Endothelial cell of umbilical vein (primary cell): ENCODE measurements around the gene MEN1. TPM values are rescaled to one million over a fixed set of nuclear protein-coding genes. Genes with fewer than 3 reads are reported as not detected.

Experiments
- BruUV-seq: library from RNA; stranded (reverse); fragments of 400-500 nt; replicated peaks from 2 replicates; lab custom pipeline; 2021; lab: Mats Ljungman, UMichigan
- CTCF ChIA-PET: fragments of 300-600, 350-600 bp; sonication (Branson Sonifier 250); formaldehyde crosslinking; loops from one replicate; lab custom pipeline; 2021; ENCODE audit warnings: antibody characterized with exemption, inconsistent platforms; lab: Charles Lee
- POLR2A ChIA-PET: fragments of 300-600, 350-600 bp; sonication (Branson Sonifier 250); formaldehyde crosslinking; loops from one replicate; lab custom pipeline; 2021; ENCODE audit warnings: antibody characterized with exemption, inconsistent platforms; lab: Charles Lee
- DNase-seq: peaks from one replicate; pipeline ENCODE4 v3.0.0-alpha.2; 2011; ENCODE audit warnings: low read depth, low spot score
- FAIRE-seq: peaks from 2 replicates; lab custom pipeline; 2011; peaks lifted over from hg19 to GRCh38; lab: Jason Lieb, UNC
- H2AFZ ChIP-seq: 2 replicates; pipeline ENCODE4 v1.6.0; 2012; ENCODE audit warnings: low read depth, low read length, control low read depth, inconsistent platforms
- H3K27ac ChIP-seq: 2 replicates; pipeline ENCODE4 v1.5.1; 2011; ENCODE audit warnings: low read depth, mild to moderate bottlenecking, control low read depth, low read length, moderate library complexity; ENCODE audit not compliant: insufficient read depth
- H3K27me3 ChIP-seq, 2 experiments: 2 replicates each; pipeline versions ENCODE4 v1.6.0 to v1.6.1; 2011; ENCODE audit warnings: low read length in 2 of 2, mixed read lengths in 1 of 2; ENCODE audit not compliant: control insufficient read depth in 2 of 2, insufficient read depth in 2 of 2
- H3K36me3 ChIP-seq, 2 experiments: 2 replicates in 1 of 2; 3 replicates in 1 of 2; pipeline ENCODE4 v1.5.1; 2011; ENCODE audit warnings: low read length in 2 of 2, mild to moderate bottlenecking in 1 of 2, moderate library complexity in 1 of 2; ENCODE audit not compliant: control insufficient read depth in 2 of 2, insufficient read depth in 2 of 2; ENCODE audit errors: extremely low read depth in 1 of 2
- H3K4me1 ChIP-seq: 3 replicates; pipeline ENCODE4 v1.5.1; 2011; ENCODE audit warnings: mild to moderate bottlenecking, low read length; ENCODE audit not compliant: control insufficient read depth, insufficient read depth; ENCODE audit errors: extremely low read depth
- H3K4me2 ChIP-seq: 2 replicates; pipeline ENCODE4 v1.6.1; 2011; ENCODE audit warnings: low read length, control low read depth, mixed read lengths; ENCODE audit not compliant: insufficient read depth
- H3K4me3 ChIP-seq, 3 experiments: fragments of 200-600 bp in 1 of 3; sonication (generic), shearing (Covaris generic) in 1 of 3; replicated peaks in 1 of 3; 2 replicates each; pipeline ENCODE4 v1.5.1; 2011 to 2016; ENCODE audit warnings: control low read depth in 3 of 3, low read length in 3 of 3, mild to moderate bottlenecking in 2 of 3, inconsistent platforms in 1 of 3, low read depth in 1 of 3, moderate library complexity in 1 of 3; ENCODE audit not compliant: insufficient read depth in 1 of 3
- H3K79me2 ChIP-seq: 2 replicates; pipeline ENCODE4 v1.6.0; 2012; ENCODE audit warnings: low read length, inconsistent platforms; ENCODE audit not compliant: control insufficient read depth, insufficient read depth
- H3K9ac ChIP-seq: replicated peaks from 2 replicates; pipeline ENCODE3; 2011; ENCODE audit warnings: low read length, control low read depth; ENCODE audit not compliant: insufficient read depth; ENCODE audit errors: extremely low read depth
- H3K9me1 ChIP-seq: replicated peaks from 3 replicates; pipeline ENCODE4 v1.6.0; 2011; ENCODE audit warnings: mild to moderate bottlenecking, low read length; ENCODE audit not compliant: control insufficient read depth, insufficient read depth; ENCODE audit errors: extremely low read depth
- H3K9me3 ChIP-seq: replicated peaks from 2 replicates; pipeline ENCODE4 v1.5.1; 2012; ENCODE audit warnings: low read length, inconsistent platforms; ENCODE audit not compliant: control insufficient read depth, insufficient read depth
- H4K20me1 ChIP-seq: replicated peaks from 2 replicates; pipeline ENCODE3; 2011; ENCODE audit warnings: mild to moderate bottlenecking, low read length; ENCODE audit not compliant: control insufficient read depth, insufficient read depth; ENCODE audit errors: extremely low read depth
- CTCF ChIP-seq, 2 donors: IDR thresholded peaks; 1 replicate in 1 of 2; 2 replicates in 1 of 2; pipeline ENCODE4 v1.5.1; 2011; ENCODE audit warnings: low read length in 2 of 2, mild to moderate bottlenecking in 2 of 2, moderate library complexity in 2 of 2, control low read depth in 1 of 2, inconsistent platforms in 1 of 2, low read depth in 1 of 2; ENCODE audit not compliant: insufficient read depth in 1 of 2; ENCODE audit errors: extremely low read depth in 1 of 2
- EZH2 ChIP-seq: IDR thresholded peaks from 2 replicates; pipeline ENCODE4 v1.6.1; 2012; ENCODE audit warnings: borderline replicate concordance, low read depth, mild to moderate bottlenecking, moderate library complexity, low read length, inconsistent platforms; ENCODE audit not compliant: severe bottlenecking
- FOS ChIP-seq: IDR thresholded peaks from 2 replicates; pipeline ENCODE4 v1.6.1; 2011; ENCODE audit warnings: mild to moderate bottlenecking, low read length, moderate library complexity, borderline replicate concordance; ENCODE audit not compliant: insufficient read depth
- GATA2 ChIP-seq: IDR thresholded peaks from 2 replicates; pipeline ENCODE4 v1.7.0; 2011; ENCODE audit warnings: low read depth, mild to moderate bottlenecking, moderate library complexity, mixed read lengths, low read length; ENCODE audit not compliant: insufficient read length, insufficient read depth
- JUN ChIP-seq: IDR thresholded peaks from 2 replicates; pipeline ENCODE4 v1.6.1; 2011; ENCODE audit warnings: borderline replicate concordance, low read depth; ENCODE audit not compliant: insufficient read length, insufficient read depth
- MAX ChIP-seq: IDR thresholded peaks from 2 replicates; pipeline ENCODE4 v1.6.1; 2011; ENCODE audit not compliant: insufficient read depth, insufficient read length
- MYC ChIP-seq: IDR thresholded peaks from one replicate; pipeline ENCODE4 v1.6.1; 2011; ENCODE audit warnings: mild to moderate bottlenecking, low read depth, low read length
- POLR2A ChIP-seq: IDR thresholded peaks from 2 replicates; pipeline ENCODE4 v1.6.1; 2012; ENCODE audit warnings: low read depth, mild to moderate bottlenecking, control low read depth, low read length
- POLR2AphosphoS5 ChIP-seq: IDR thresholded peaks from 2 replicates; pipeline ENCODE4 v1.6.1; 2012; ENCODE audit warnings: low read depth, mild to moderate bottlenecking, control low read depth, low read length, moderate library complexity; ENCODE audit not compliant: insufficient read depth
- dilution Hi-C: fragments of 300-500 bp; cut with MboI; formaldehyde crosslinking; loops from one replicate; pipeline ENCODE4 v1.15.0; 2019; ENCODE audit warnings: low sequenced_read_pairs; ENCODE audit not compliant: extremely low pct_ligation_motif_present
- intact Hi-C: fragments of 100-400 bp; cut with micrococcal nuclease; formaldehyde crosslinking; loops from one replicate; pipeline ENCODE4 v1.10.0; 2022
- polyA plus RNA-seq, 4 experiments: library from polyadenylated mRNA; depleted of rRNA in 3 of 4; stranded (reverse) in 3 of 4; unstranded in 1 of 4; fragments of >200 nt; gene quantifications; 2 replicates each; pipeline versions ENCODE4 v1.2.1 to v1.2.3, GENCODE V29; 2011 to 2012; ENCODE audit warnings: missing spikeins in 1 of 4
- total RNA-seq: library from RNA; stranded (reverse); gene quantifications from 2 replicates; pipeline ENCODE4 v1.2.3, GENCODE V29; 2021

MEN1 gene
- total and polyA plus RNA-seq, 2 donors (not counting 3 experiments of a cell fraction or from before 2014, with no cell fraction given), result 41.1 to 43.1 TPM

- CTCF ChIA-PET, result interaction anchor here (0.5 to 3.8 kb wide), 6 partner anchors 10 to 181 kb away, joined by 4 to 18 read pairs (median 4); partner anchors contain the start of genes ARL2 and CDC42BPG
- no TSS peak for BruUV-seq
Observed at GRCh38 chr11:64833509-64833908, 23.2 kb upstream of the MEN1 start.

GRCh38 chr11:64833198-64833502 is 22.8 kb upstream of the MEN1 start:
- H3K9me3 ChIP-seq, result no peaks in the 10 kb centered on the region
- dilution Hi-C loops (no loop called here), intact Hi-C loops (no loop called here)
- no peaks in the 10 kb centered on the region for H4K20me1 ChIP-seq
- TF ChIP-seq EZH2 (no peak), POLR2AphosphoS5 (no peak), CTCF (IDR thresholded peaks at IDR 0.05; ENCODE audit: extremely low read depth in 1 of 2, insufficient read depth in 1 of 2, low read depth in 1 of 2, low read length in 2 of 2) (no peak), MAX (no peak), POLR2A (no peak), FOS (no peak), MYC (no peak), GATA2 (no peak), JUN (no peak)
- no peak for FAIRE-seq
- no peaks in the 10 kb centered on the region for H3K27me3 ChIP-seq
- DNase-seq, result no peak
- ChIA-PET CTCF (interaction anchor here (0.5 to 3.8 kb wide), 3 partner anchors 11 to 55 kb away, joined by 4 to 18 read pairs (median 5); partner anchors contain the start of gene CDC42BPG), POLR2A (no interaction called here)
- no peak overlapping the region for H3K4me2 ChIP-seq
- no peaks in the 10 kb centered on the region for H3K79me2 ChIP-seq
- H3K9me1 ChIP-seq, result no peaks in the 10 kb centered on the region
- no peak overlapping the region for H3K9ac ChIP-seq
- no peaks in the 10 kb centered on the region for H3K36me3 ChIP-seq
- no TSS peak for BruUV-seq
- H3K4me3 ChIP-seq, result no peak overlapping the region
- no peaks in the 10 kb centered on the region for H3K4me1 ChIP-seq
- no peak overlapping the region for H2AFZ ChIP-seq
- no peak overlapping the region for H3K27ac ChIP-seq

More at GRCh38 chr11:64833509-64833908, 23.2 kb upstream of the MEN1 start:
- no peaks in the 10 kb centered on the region for H4K20me1 ChIP-seq
- intact Hi-C loops (no loop called here), dilution Hi-C loops (no loop called here)
- no peak for DNase-seq
- H3K4me3 ChIP-seq, result no peak overlapping the region
- no peaks in the 10 kb centered on the region for H3K9me1 ChIP-seq
- H2AFZ ChIP-seq, result no peak overlapping the region
- H3K9me3 ChIP-seq, result no peaks in the 10 kb centered on the region
- no peaks in the 10 kb centered on the region for H3K79me2 ChIP-seq
- H3K36me3 ChIP-seq, result no peaks in the 10 kb centered on the region
- no peak for TF ChIP-seq MYC
- no peak for TF ChIP-seq GATA2
- no peak for TF ChIP-seq POLR2A
- TF ChIP-seq EZH2, result no peak
- no peak overlapping the region for H3K9ac ChIP-seq
- no peaks in the 10 kb centered on the region for H3K4me1 ChIP-seq
- no peak for FAIRE-seq
- H3K4me2 ChIP-seq, result no peak overlapping the region
- H3K27me3 ChIP-seq, result no peaks in the 10 kb centered on the region
- POLR2A ChIA-PET, result no interaction called here
- H3K27ac ChIP-seq, result no peak overlapping the region
